ENCODE data around the gene ITGA2B.

GRCh38 chr17:44424828-44425461 lies 35.5 kb upstream of the ITGA2B start:
- TF ChIP-seq CTCF (conservative IDR thresholded peaks at IDR 0.05; ENCODE audit: low read depth, low read length) (no peak), EZH2 (IDR thresholded peaks at IDR 0.05; ENCODE audit: borderline replicate concordance, low read depth, low read length, poor library complexity, severe bottlenecking) (no peak)

All from A673 (cell line).